Measurements from ENCODE around the gene MTA3. TPM values are rescaled to one million over a fixed set of nuclear protein-coding genes. Genes with fewer than 3 reads are reported as not detected.

MTA3 gene
- total RNA-seq, 1 experiment from 2014 or later, result 24.0 TPM

- DNase-seq (ENCODE audit: low read depth), result no peak
Observed at GRCh38 chr2:42658306-42658705, 89.9 kb downstream of the MTA3 start.

DNA sequence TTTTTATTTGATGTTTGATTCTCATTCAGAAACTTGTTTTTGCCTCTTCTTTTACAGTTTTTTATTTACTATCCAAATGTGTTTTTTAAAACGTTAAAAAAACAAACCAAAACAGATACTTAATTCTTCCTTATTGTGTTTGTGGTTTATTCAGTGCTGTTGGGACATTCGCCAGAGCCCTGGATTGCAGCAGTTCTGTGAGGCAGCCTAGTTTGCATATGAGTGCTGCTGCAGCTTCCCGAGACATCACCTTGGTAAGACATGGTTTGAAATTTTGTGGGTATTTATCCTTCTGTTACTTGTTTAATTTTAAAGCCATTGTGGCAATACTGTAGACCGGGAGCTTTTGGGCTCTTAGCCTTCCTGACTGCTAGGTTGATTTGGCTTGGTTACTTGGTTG is 91.2 kb downstream of the MTA3 start:
- no peak for DNase-seq (ENCODE audit: low read depth)

GRCh38 chr2:42663106-42663780 is 94.8 kb downstream of the MTA3 start:
- DNase-seq (ENCODE audit: low read depth), result peak; percentile 57

DNA sequence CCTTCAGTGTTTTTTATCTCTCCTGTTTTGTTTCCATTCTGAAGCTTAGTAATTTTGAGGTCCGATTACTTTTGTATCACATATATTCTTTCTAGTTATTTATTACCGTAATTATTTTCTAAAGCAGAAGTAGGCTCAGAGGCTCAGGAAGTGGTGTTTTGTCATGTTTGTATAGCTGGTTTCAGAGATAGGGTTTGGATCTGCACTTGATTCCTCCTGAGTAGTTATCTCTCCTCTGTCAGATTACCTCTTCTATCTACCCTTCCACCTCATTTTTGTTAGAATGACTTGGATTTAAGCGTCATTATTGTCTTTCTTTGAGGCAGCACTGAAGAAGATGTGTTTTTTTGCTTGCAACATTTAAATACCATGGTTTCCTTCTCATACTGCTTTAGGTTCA is 95.4 kb downstream of the MTA3 start:
- no peak for DNase-seq (ENCODE audit: low read depth)

DNA sequence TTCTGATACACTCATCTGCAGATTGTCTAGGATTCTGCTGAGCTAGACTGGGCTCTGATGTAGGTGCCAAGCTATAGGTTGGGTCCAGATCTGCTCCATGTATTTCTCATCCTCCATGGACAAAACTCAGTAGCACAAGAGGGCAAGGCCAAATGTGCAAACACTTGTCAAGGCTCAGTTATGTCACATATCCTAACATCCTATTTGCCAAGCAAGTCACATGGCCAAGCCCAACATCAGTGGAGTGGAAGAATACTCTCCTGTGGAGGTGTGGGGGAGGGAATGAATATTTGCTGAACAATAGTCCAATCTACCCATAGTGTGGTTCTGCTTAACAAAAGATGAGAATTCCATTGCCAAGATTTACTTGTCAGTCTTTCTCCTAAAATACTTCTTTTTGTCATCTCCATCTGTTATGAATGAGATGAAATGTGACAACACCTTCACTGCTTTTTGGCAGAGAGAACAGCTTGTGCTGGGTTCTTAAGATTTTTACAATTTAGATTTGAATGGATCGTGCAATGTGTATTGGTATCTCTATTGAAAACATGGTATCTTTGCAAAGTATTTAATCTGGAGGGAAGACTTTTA is 105.7 kb downstream of the MTA3 start:
- no peak for DNase-seq (ENCODE audit: low read depth)

- DNase-seq (ENCODE audit: low read depth), result no peak
Observed at GRCh38 chr2:42675815-42676214, 107.4 kb downstream of the MTA3 start.

DNA sequence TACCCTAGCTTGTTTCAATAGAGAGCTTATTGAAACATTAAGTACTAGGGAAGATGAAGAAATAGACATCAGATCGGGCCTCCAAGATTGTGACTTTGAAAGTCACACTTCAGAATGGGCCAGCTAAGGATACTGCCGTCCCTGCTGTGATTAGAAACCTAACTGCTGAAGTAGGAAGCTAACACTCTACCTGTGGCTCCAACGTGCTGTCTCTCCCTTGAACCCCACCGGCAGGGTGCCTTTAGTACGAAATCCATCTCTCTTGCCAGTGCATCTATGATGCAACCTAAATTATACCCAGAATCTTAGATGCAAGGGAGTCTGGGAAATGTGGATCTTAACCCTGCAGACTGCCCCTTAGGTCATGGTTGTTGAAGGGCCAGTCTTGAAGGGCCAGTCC is 116.9 kb downstream of the MTA3 start:
- DNase-seq (ENCODE audit: low read depth), result no peak

DNA sequence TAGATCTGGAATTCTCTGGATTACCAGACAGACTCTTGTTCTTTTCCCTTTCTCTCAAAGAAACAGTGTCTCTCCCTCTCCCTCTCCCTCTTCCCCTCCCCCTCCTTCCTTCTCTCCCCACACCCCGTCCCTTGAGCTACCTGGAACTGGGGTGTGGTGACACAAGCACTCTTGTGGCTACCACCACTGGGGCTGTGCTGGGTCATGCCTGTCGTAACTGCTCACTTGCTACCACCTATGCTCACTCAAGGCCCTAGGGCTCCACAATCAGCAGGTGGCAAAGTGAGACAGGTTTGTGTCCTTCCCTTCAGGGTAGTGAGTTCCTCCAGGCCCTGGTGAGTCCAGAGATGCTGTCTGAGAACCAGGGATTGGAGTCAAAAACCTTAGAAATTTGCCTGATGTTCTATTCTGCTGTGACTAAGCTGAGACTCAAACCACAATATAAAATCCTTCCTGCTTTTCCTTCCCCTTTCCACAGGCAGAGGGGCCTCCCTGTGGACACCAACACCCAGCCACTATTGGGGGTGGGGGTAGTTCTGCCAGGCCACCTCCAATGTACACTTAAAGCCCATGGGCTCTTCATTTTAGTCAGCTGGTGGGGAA is 124.7 kb downstream of the MTA3 start:
- DNase-seq (ENCODE audit: low read depth), result peak; percentile 38

DNA sequence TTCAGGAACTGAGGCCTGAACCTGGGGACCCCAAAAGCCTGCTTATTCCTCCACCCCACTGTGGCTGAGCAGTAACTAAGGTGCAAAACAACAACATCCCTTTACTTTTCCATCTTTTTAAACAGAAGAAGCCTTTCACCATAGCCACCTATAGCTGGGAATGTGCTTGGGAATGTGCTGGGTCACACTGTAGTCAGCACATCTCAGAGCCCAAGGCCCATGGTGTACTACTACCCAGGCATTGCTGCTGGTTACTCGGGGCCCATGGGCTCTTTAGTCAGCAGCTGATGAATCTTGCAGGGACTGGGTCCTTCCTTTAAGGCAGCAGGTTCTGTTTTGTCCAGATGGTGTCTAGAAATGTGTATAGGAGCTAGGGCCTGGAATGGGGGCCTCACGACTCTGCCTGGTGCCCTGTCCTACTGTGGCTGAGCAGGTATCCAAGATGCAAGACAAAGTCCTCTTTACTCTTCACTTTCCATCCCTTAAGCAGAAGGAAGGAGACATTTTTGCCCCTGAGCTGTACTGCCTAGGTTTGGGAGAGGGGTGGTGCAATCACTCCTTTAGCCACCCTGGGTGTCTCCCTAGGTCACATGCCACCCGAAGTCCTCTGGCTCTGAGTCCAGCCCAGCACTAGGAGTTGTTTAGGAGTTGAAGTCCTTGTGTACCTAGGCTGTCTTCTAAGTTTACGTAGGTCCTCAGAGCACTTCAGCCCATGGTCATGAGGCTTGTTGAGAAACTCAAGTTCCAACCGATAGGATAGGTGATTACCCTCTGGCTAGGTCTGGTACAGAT is 125.5 kb downstream of the MTA3 start:
- DNase-seq (ENCODE audit: low read depth), result peak; percentile 7

DNA sequence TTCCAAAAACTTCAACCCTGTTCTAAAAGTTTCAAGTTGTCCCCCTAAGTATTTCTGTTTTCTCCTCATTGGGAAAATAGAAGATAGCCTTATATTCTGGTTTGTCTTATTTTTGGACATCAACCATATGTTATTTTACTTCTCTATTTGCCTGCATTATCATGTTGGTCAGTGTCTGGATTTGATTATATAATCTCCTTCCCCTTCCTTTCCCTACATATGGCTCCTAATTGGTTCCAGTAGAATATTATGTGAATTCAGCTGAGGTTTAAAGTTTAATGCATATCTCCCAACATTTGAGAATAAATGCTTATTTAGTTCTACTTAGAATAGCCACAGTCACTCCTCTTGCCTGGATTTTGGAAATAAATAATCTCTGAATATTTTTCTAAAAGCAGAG is 128.6 kb downstream of the MTA3 start:
- DNase-seq (ENCODE audit: low read depth), result no peak

DNA sequence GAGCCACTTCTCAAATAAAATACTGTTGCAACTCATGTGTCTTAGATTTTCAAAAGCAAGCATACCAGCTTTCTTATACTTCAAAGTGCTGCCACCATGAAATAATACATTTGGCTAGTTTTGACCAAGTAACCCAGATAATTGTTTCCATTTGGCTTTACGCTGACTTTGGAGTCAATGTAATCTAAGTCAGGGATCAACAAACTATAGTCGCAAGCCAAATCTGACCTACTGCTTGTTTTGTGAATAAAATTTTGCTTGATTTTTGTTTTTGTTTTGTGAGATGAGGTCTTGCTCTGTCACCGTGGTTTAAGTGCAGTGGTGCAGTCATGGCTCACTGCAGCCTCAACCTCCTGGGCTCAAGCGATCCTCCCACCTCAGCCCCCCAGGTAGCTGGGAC is 130.5 kb downstream of the MTA3 start:
- no peak for DNase-seq (ENCODE audit: low read depth)

- DNase-seq (ENCODE audit: low read depth), result no peak
Observed at GRCh38 chr2:42706836-42707235, 138.4 kb downstream of the MTA3 start.

DNA sequence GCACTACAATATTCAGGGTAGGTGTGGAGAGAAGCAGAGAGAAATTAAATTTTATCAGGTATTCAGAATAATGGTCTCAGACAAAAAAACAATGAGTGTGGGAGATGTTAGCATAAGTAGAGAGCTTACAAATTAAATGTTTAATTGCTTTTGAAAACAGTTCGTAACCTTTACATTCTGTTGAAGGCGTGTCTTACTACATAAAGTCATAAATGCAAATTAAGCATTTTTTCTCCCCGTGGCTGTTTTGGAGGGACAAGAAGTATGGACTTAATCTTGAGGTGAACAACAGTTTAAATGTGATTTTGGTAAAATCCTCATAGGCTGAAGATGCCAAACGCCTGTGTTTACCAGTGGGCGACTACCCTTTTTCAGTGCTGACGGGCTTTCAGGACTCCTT is 139.7 kb downstream of the MTA3 start:
- no peak for DNase-seq (ENCODE audit: low read depth)

GRCh38 chr2:42711896-42712295 is 143.5 kb downstream of the MTA3 start:
- no peak for DNase-seq (ENCODE audit: low read depth)

DNA sequence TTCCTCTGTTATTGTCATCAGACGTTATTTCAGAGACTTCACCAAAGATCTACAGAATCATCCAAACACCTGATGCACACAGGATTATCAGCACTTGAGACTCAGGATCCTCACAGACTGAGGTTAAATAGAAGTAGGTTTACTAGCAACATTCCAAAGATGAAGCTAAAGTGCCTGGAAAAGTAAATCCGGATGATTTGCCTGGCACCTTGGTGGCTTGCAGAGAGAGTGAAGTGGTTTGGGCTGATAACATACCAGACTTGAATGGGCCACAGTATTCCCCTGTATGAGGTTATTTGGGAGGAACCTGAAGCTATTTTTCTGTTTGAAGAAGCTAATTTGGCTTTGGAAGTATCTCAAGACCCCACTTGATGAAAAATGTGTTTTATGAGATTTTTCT is 144.5 kb downstream of the MTA3 start:
- no peak for DNase-seq (ENCODE audit: low read depth)

- no peak for DNase-seq (ENCODE audit: low read depth)
Observed at GRCh38 chr2:42713920-42714319, 145.5 kb downstream of the MTA3 start.

- no peak for DNase-seq (ENCODE audit: low read depth)
Observed at GRCh38 chr2:42714686-42715085, 146.3 kb downstream of the MTA3 start.

DNA sequence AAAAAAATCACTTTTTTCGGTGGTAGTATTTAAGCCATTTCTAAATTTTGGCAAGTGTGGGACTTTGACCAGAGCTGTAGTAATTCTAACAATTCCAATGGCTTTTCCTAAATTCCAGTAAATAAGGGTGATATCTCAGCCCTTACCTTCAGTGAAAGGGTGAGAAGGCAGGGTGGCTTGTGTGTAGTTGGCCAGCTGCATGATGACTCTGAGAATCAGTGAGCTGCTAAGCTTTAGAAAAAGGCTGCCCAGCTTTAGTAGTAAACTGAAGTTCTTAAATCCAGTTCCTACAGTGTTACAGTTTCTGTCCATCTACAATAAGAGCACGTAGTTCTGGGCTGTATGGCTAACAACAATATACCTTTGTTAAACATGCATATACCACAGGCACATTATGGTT is 153.5 kb downstream of the MTA3 start:
- no peak for DNase-seq (ENCODE audit: low read depth)

GRCh38 chr2:42722320-42723190 is 154.1 kb downstream of the MTA3 start:
- peak; percentile 67 for DNase-seq (ENCODE audit: low read depth)

DNA sequence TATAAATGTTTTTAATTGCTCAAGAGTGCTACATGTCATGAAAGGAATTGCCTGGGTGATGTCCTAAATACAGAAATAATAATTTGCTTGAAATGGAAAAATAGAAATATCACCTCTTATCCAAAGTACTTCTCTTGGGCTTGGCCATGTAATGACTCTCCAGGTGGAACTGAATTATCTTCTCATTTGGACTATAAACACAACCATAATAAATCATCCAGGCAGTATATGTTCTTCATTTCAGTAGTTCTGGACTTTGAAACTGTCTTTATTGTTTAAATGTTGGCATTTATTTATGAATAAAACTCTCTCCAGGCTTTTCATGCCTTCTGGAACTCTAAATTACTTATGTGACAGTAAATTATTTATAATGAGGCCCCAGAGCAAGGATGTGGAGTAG is 155.0 kb downstream of the MTA3 start:
- no peak for DNase-seq (ENCODE audit: low read depth)

DNA sequence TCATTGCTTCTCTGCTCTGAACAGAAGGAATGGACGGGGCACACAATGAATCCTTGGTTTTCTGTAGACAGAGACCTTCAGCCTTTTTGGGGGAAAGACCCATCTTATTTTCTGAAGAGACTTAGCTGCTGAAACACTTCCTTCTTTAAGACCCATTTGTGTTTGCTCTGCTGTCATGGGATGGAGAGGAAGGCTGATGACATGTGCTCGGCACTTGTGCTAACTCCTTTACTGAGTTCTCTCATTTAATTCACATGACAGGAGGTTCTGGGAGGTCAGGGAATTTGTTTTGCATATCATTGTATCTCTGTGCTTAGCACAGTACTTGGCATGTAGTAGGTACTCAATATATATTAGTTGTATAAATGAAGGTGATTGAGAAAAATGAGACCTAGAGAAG is 156.5 kb downstream of the MTA3 start:
- DNase-seq (ENCODE audit: low read depth), result no peak
